RPMI7951 (cell line): Measurements from ENCODE around the gene NCAM1. TPM values are rescaled to one million over a fixed set of nuclear protein-coding genes. Genes with fewer than 3 reads are reported as not detected.

Experiments
- DNase-seq: peaks from one replicate; pipeline ENCODE4 v3.0.0-alpha.2; 2012; ENCODE audit warnings: low read depth
- total RNA-seq: library from RNA; depleted of rRNA; stranded (reverse); fragments of >200 nt; shearing (Covaris generic); gene quantifications from 2 replicates; pipeline ENCODE4 v1.2.3, GENCODE V29; 2014

The NCAM1 gene
- total RNA-seq, 1 experiment from 2014 or later, result 75.7 TPM

- DNase-seq, result no peak
Observed at GRCh38 chr11:113168354-113169342, 207.4 kb downstream of the NCAM1 start.

- DNase-seq, result no peak
Observed at GRCh38 chr11:113172382-113172951, 211.2 kb downstream of the NCAM1 start.

- DNase-seq, result no peak
Observed at GRCh38 chr11:113173126-113173525, 211.9 kb downstream of the NCAM1 start.

- DNase-seq, result peak; percentile 71
Observed at GRCh38 chr11:113174882-113175281, 213.7 kb downstream of the NCAM1 start.

GRCh38 chr11:113176599-113177360 lies 215.6 kb downstream of the NCAM1 start:
- DNase-seq, result peak; percentile 98

- no peak for DNase-seq
Observed at GRCh38 chr11:113177671-113178070, 216.5 kb downstream of the NCAM1 start.

- DNase-seq, result no peak
Observed at GRCh38 chr11:113178381-113179070, 217.3 kb downstream of the NCAM1 start.

- DNase-seq, result no peak
Observed at GRCh38 chr11:113179181-113179704, 218.0 kb downstream of the NCAM1 start.

GRCh38 chr11:113181094-113181493 lies 219.9 kb downstream of the NCAM1 start:
- no peak for DNase-seq

GRCh38 chr11:113182288-113182687 lies 221.1 kb downstream of the NCAM1 start:
- no peak for DNase-seq

GRCh38 chr11:113184498-113184897 lies 223.3 kb downstream of the NCAM1 start:
- peak; percentile 94 for DNase-seq

GRCh38 chr11:113188371-113188834 lies 227.2 kb downstream of the NCAM1 start:
- no peak for DNase-seq

- DNase-seq, result peak; percentile 100
Observed at GRCh38 chr11:113189909-113190667, 228.9 kb downstream of the NCAM1 start.

GRCh38 chr11:113192121-113192925 lies 231.1 kb downstream of the NCAM1 start:
- peak; percentile 45 for DNase-seq

- peak; percentile 71 for DNase-seq
Observed at GRCh38 chr11:113193016-113193415, 231.8 kb downstream of the NCAM1 start.

- peak; percentile 42 for DNase-seq
Observed at GRCh38 chr11:113193946-113194345, 232.7 kb downstream of the NCAM1 start.

GRCh38 chr11:113195728-113196127 lies 234.5 kb downstream of the NCAM1 start:
- no peak for DNase-seq

GRCh38 chr11:113197446-113197845 lies 236.2 kb downstream of the NCAM1 start:
- peak; percentile 62 for DNase-seq

- DNase-seq, result no peak
Observed at GRCh38 chr11:113198972-113199661, 237.9 kb downstream of the NCAM1 start.
